OCI-LY3 (cell line): ENCODE data around the gene FAM13C.

Source experiments
- H2AFZ ChIP-seq: fragments of 200-600, 300-600 bp; shearing (Covaris generic); 2 replicates; pipeline ENCODE4 v1.6.0; 2014; ENCODE audit warnings: antibody characterized with exemption, low read depth, low read length
- H3K27ac ChIP-seq: fragments of 200-600, 300-600 bp; sonication (generic); 2 replicates; pipeline ENCODE4 v1.5.1; 2014; ENCODE audit warnings: mild to moderate bottlenecking, low read length, moderate library complexity, mixed read lengths
- H3K27me3 ChIP-seq: fragments of 200-600, 300-600 bp; sonication (generic); 2 replicates; pipeline ENCODE4 v1.6.1; 2014; ENCODE audit warnings: low read depth, low read length, mixed read lengths
- H3K36me3 ChIP-seq: fragments of 200-600, 300-600 bp; sonication (generic); replicated peaks from 2 replicates; pipeline ENCODE3; 2014; ENCODE audit warnings: low read depth, low read length, mixed read lengths
- H3K4me1 ChIP-seq: fragments of 300-600, 200-600 bp; sonication (generic); 2 replicates; pipeline ENCODE4 v1.6.1; 2014; ENCODE audit warnings: low read length, mixed read lengths
- H3K4me2 ChIP-seq: fragments of 200-600, 300-600 bp; sonication (generic); 2 replicates; pipeline ENCODE4 v1.6.1; 2014; ENCODE audit warnings: low read length, mixed read lengths
- H3K4me3 ChIP-seq: fragments of 300-600, 200-600 bp; sonication (generic); 2 replicates; pipeline ENCODE4 v1.5.1; 2014; ENCODE audit warnings: antibody characterized with exemption, mild to moderate bottlenecking, low read length, moderate library complexity
- H3K79me2 ChIP-seq: fragments of 300-600, 200-600 bp; shearing (Covaris generic); 2 replicates; pipeline ENCODE4 v1.6.1; 2014; ENCODE audit warnings: mild to moderate bottlenecking, low read length, mixed read lengths
- H3K9ac ChIP-seq: fragments of 300-600, 200-600 bp; shearing (Covaris generic); 2 replicates; pipeline ENCODE4 v1.6.0; 2014; ENCODE audit warnings: mild to moderate bottlenecking, low read length, moderate library complexity
- H3K9me3 ChIP-seq: fragments of 200-600, 300-600 bp; shearing (Covaris generic); 2 replicates; pipeline ENCODE4 v1.6.1; 2014; ENCODE audit warnings: low read length, mixed read lengths; ENCODE audit not compliant: insufficient read depth
- H4K20me1 ChIP-seq: fragments of 200-600, 300-600 bp; sonication (generic); 2 replicates; pipeline ENCODE4 v1.6.1; 2016; ENCODE audit warnings: low read length, mixed read lengths; ENCODE audit not compliant: insufficient read depth
- EZH2phosphoT487 ChIP-seq: fragments of 200-600 bp; shearing (Covaris generic); IDR thresholded peaks from 2 replicates; pipeline ENCODE4 v1.6.1; 2018; ENCODE audit warnings: antibody characterized with exemption, mixed run types, low read depth
- TF ChIP-seq, protein P1 (sequence below): fragments of 200-600, 300-600 bp; sonication (generic); IDR thresholded peaks from 2 replicates; pipeline ENCODE4 v1.5.1; 2014; ENCODE audit warnings: antibody characterized with exemption, low read length, low read depth

The FAM13C gene

GRCh38 chr10:59283456-59284091 lies 78.8 kb downstream of the FAM13C start:
- TF ChIP-seq, protein P1, sequence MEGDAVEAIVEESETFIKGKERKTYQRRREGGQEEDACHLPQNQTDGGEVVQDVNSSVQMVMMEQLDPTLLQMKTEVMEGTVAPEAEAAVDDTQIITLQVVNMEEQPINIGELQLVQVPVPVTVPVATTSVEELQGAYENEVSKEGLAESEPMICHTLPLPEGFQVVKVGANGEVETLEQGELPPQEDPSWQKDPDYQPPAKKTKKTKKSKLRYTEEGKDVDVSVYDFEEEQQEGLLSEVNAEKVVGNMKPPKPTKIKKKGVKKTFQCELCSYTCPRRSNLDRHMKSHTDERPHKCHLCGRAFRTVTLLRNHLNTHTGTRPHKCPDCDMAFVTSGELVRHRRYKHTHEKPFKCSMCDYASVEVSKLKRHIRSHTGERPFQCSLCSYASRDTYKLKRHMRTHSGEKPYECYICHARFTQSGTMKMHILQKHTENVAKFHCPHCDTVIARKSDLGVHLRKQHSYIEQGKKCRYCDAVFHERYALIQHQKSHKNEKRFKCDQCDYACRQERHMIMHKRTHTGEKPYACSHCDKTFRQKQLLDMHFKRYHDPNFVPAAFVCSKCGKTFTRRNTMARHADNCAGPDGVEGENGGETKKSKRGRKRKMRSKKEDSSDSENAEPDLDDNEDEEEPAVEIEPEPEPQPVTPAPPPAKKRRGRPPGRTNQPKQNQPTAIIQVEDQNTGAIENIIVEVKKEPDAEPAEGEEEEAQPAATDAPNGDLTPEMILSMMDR: no peak
- no peak for TF ChIP-seq EZH2phosphoT487
- H3K9ac ChIP-seq: no peak overlapping the region
- H3K9me3 ChIP-seq: no peaks in the 10 kb centered on the region
- no peaks in the 10 kb centered on the region for H3K27me3 ChIP-seq
- H4K20me1 ChIP-seq: no peaks in the 10 kb centered on the region
- no peaks in the 10 kb centered on the region for H3K4me1 ChIP-seq
- H3K4me2 ChIP-seq: no peak overlapping the region
- H3K4me3 ChIP-seq: no peak overlapping the region
- no peaks in the 10 kb centered on the region for H3K79me2 ChIP-seq
- H3K36me3 ChIP-seq: no peaks in the 10 kb centered on the region
- H3K27ac ChIP-seq: no peak overlapping the region
- no peak overlapping the region for H2AFZ ChIP-seq

GRCh38 chr10:59281861-59282260 lies 80.5 kb downstream of the FAM13C start:
- no peaks in the 10 kb centered on the region for H3K4me1 ChIP-seq
- no peak overlapping the region for H3K9ac ChIP-seq
- no peaks in the 10 kb centered on the region for H3K36me3 ChIP-seq
- no peak overlapping the region for H3K4me2 ChIP-seq
- H4K20me1 ChIP-seq: no peaks in the 10 kb centered on the region
- H3K79me2 ChIP-seq: no peaks in the 10 kb centered on the region
- TF ChIP-seq, protein P1: no peak
- no peak for TF ChIP-seq EZH2phosphoT487
- H3K27me3 ChIP-seq: no peaks in the 10 kb centered on the region
- no peak overlapping the region for H2AFZ ChIP-seq
- no peak overlapping the region for H3K27ac ChIP-seq
- H3K9me3 ChIP-seq: no peaks in the 10 kb centered on the region
- no peak overlapping the region for H3K4me3 ChIP-seq

DNA sequence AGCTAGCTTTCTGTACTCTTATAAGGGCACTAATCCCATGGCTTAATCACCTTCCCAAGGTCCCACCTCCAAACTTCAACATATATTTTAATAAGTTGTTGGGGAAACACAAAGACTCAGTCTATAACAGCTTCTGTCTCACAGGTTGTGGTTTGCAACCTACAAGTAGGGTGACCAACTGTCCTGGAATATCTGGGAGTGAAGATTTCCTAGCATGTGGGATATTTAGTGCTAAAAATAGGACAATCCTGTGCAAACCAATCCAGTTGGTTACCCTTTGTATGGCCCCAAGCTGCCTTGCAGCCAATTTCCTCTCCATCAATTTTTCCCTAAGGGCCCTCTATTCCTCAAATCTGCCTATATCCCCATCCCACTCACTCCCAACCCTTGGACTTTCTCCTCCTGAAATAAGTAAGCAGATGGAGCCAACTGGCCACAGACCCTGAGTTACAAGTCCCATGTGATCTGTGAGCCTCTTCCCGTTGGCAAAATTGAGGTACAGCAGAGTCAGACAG lies 82.3 kb downstream of the FAM13C start:
- no peak overlapping the region for H3K9ac ChIP-seq
- H3K36me3 ChIP-seq: no peaks in the 10 kb centered on the region
- no peak overlapping the region for H3K27ac ChIP-seq
- H3K79me2 ChIP-seq: no peaks in the 10 kb centered on the region
- no peak overlapping the region for H3K4me2 ChIP-seq
- H4K20me1 ChIP-seq: no peaks in the 10 kb centered on the region
- no peak overlapping the region for H3K4me3 ChIP-seq
- H3K4me1 ChIP-seq: no peaks in the 10 kb centered on the region
- no peaks in the 10 kb centered on the region for H3K27me3 ChIP-seq
- H2AFZ ChIP-seq: no peak overlapping the region
- H3K9me3 ChIP-seq: no peaks in the 10 kb centered on the region
- no peak for TF ChIP-seq EZH2phosphoT487
- TF ChIP-seq, protein P1: no peak

DNA sequence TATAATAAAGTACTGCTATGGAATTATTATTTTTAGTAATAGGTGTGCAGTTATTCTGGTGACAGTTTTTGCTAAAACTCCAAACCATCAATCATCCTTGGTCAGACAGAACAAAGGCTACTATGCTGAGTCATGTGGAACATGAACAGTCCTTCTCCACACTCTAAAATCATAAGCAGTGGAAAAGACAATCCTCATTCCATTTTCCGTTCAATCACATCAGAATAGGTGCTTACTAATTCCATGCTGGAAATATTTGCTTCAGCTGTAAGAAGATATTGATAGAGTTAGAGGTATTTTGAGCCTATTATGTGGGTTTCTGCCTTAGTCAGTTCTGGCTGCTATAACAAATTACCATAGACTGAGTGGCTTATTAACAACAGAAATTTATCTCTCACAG lies 82.9 kb downstream of the FAM13C start:
- TF ChIP-seq EZH2phosphoT487: no peak
- TF ChIP-seq, protein P1: no peak
- Histone ChIP-seq H4K20me1 (no peaks in the 10 kb centered on the region), H3K4me1 (no peaks in the 10 kb centered on the region), H3K79me2 (no peaks in the 10 kb centered on the region), H3K4me2 (no peak overlapping the region), H3K27me3 (no peaks in the 10 kb centered on the region), H2AFZ (no peak overlapping the region), H3K36me3 (no peaks in the 10 kb centered on the region), H3K9ac (no peak overlapping the region), H3K4me3 (no peak overlapping the region), H3K27ac (no peak overlapping the region), H3K9me3 (no peaks in the 10 kb centered on the region)
